GM18511 (cell line): Measurements from ENCODE around the gene COL9A2.

ENCODE experiments used
- ATAC-seq: cut with Tn5 transposase; IDR thresholded peaks from one replicate; pipeline ENCODE4 v1.9.1; 2021; ENCODE audit warnings: mild to moderate bottlenecking, moderate library complexity; ENCODE audit not compliant: unreplicated experiment

The COL9A2 gene

GRCh38 chr1:40264354-40264781, 52.7 kb downstream of the COL9A2 start:
- no peak for ATAC-seq

- ATAC-seq = no peak
Observed at GRCh38 chr1:40258445-40258769, 58.7 kb downstream of the COL9A2 start.

GRCh38 chr1:40257688-40258444, 59.2 kb downstream of the COL9A2 start, which contains the start of gene ZMPSTE24:
ZMPSTE24 (plus strand) TSS chr1:40258236; CDS start chr1:40258272, 36 bp downstream.
- ATAC-seq = peak; percentile 97

- ATAC-seq = peak; percentile 4
Observed at GRCh38 chr1:40257313-40257687, 59.8 kb downstream of the COL9A2 start.

- ATAC-seq = no peak
Observed at GRCh38 chr1:40256401-40257084, 60.5 kb downstream of the COL9A2 start.

- no peak for ATAC-seq
Observed at GRCh38 chr1:40255231-40255630, 61.9 kb downstream of the COL9A2 start.

- ATAC-seq = no peak
Observed at GRCh38 chr1:40252601-40253000, 64.5 kb downstream of the COL9A2 start.

GRCh38 chr1:40251456-40251855, 65.6 kb downstream of the COL9A2 start:
- no peak for ATAC-seq
